Measurements from ENCODE around the gene LPO. TPM values are rescaled to one million over a fixed set of nuclear protein-coding genes. Genes with fewer than 3 reads are reported as not detected.

The LPO gene
- total and polyA plus RNA-seq, 10 of the 15 experiments (the other 5 are each of a cell fraction or from before 2014, with no cell fraction given): 0.03 to 0.11 (median 0.06) TPM; not detected in 7

DNA sequence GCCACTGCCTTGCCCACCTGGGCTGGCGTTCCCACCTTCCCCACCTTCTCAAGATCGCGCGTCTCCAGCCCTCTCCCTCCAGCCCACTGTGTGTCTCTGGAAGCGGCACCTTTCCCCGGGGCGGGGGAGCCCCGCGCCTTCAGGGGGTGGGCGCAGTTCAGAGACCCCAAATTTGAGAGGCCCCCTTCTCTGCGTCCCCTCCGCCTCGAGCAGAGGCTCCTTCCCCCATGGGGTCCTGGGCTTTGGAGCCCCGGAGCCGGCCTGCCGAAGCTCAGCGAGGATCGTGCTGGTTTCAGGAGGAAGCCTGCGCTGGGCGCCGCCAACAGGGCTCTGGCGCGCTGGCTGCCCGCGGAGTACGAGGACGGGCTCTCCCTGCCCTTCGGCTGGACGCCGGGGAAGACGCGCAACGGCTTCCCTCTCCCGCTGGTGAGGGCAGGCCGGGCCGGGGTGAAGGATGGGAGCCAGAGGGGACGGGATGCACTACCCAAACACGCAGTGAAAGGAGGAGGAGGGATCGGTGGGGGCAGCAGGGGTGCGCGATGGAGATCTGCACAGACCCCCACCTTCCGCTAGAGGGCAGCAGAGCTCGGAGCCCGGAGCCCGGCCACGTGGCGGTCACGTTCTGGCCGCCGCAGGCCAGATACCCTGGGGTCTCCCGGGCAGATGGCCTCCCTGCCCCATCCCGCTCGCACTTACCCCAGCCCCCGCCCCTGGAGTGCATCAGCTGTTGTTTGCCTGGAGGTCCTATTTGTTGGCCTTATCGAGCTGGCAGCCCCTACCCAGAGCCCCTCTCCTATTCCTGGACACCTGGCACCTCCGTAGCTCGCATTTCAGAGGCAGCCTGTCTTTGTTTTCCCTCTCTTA lies 11.1 kb downstream of the LPO start (continued):
- TF ChIP-seq, protein P1, sequence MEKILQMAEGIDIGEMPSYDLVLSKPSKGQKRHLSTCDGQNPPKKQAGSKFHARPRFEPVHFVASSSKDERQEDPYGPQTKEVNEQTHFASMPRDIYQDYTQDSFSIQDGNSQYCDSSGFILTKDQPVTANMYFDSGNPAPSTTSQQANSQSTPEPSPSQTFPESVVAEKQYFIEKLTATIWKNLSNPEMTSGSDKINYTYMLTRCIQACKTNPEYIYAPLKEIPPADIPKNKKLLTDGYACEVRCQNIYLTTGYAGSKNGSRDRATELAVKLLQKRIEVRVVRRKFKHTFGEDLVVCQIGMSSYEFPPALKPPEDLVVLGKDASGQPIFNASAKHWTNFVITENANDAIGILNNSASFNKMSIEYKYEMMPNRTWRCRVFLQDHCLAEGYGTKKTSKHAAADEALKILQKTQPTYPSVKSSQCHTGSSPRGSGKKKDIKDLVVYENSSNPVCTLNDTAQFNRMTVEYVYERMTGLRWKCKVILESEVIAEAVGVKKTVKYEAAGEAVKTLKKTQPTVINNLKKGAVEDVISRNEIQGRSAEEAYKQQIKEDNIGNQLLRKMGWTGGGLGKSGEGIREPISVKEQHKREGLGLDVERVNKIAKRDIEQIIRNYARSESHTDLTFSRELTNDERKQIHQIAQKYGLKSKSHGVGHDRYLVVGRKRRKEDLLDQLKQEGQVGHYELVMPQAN (conservative IDR thresholded peaks at IDR 0.05): no peak
- TF ChIP-seq MYB (IDR thresholded peaks at IDR 0.05; ENCODE audit: borderline replicate concordance, low read depth, low read length) (no peak), PAX5 (IDR thresholded peaks at IDR 0.05; ENCODE audit: borderline replicate concordance, low read depth, low read length) (peak; percentile 34; the same call in 1 of the 2 replicates), MTA2 (IDR thresholded peaks at IDR 0.05; ENCODE audit: low read depth) (no peak), LARP7 (IDR thresholded peaks at IDR 0.05) (peak; percentile 81), CBX3 (IDR thresholded peaks at IDR 0.05; ENCODE audit: borderline replicate concordance, low read depth) (no peak), SREBF2 (IDR thresholded peaks at IDR 0.05; ENCODE audit: low read length) (no peak), SIX5 (IDR thresholded peaks at IDR 0.05; ENCODE audit: low read depth, low read length, severe bottlenecking) (no peak), HDAC6 (IDR thresholded peaks at IDR 0.05; ENCODE audit: unreplicated experiment) (no peak), TARDBP (IDR thresholded peaks at IDR 0.05; ENCODE audit: borderline replicate concordance) (no peak)
- TF ChIP-seq, protein P2, sequence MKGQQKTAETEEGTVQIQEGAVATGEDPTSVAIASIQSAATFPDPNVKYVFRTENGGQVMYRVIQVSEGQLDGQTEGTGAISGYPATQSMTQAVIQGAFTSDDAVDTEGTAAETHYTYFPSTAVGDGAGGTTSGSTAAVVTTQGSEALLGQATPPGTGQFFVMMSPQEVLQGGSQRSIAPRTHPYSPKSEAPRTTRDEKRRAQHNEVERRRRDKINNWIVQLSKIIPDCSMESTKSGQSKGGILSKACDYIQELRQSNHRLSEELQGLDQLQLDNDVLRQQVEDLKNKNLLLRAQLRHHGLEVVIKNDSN (IDR thresholded peaks at IDR 0.05; ENCODE audit: borderline replicate concordance, extremely low read length, insufficient read depth, low read depth, low read length): peak; percentile 83
- TF ChIP-seq, protein P3, sequence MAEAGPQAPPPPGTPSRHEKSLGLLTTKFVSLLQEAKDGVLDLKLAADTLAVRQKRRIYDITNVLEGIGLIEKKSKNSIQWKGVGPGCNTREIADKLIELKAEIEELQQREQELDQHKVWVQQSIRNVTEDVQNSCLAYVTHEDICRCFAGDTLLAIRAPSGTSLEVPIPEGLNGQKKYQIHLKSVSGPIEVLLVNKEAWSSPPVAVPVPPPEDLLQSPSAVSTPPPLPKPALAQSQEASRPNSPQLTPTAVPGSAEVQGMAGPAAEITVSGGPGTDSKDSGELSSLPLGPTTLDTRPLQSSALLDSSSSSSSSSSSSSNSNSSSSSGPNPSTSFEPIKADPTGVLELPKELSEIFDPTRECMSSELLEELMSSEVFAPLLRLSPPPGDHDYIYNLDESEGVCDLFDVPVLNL (IDR thresholded peaks at IDR 0.05; ENCODE audit: low read depth, low read length): no peak

Measured in GM12878 (cell line).